ENCODE data around the gene PATJ. TPM values are rescaled to one million over a fixed set of nuclear protein-coding genes. Genes with fewer than 3 reads are reported as not detected.

The PATJ gene
- total and polyA plus RNA-seq, 2 experiments from 2014 or later, result 35.3 to 68.4 TPM

- H3K9me3 Mint-ChIP-seq, result peaks cover 19% of the 10 kb centered on the region
- Histone ChIP-seq H2AFZ (no peak overlapping the region), H3K27me3 (ENCODE audit: insufficient read depth) (no peaks in the 10 kb centered on the region), H3F3A (replicated peaks; ENCODE audit: low read depth) (no peaks in the 10 kb centered on the region), H3K4me3 (no peak overlapping the region), H3K36me3 (ENCODE audit: insufficient read depth) (0 out of 2 replicates have a peak, but pooled peaks cover 16% of the 10 kb centered on the region), H4K20me1 (replicated peaks; ENCODE audit: insufficient read depth) (no peaks in the 10 kb centered on the region), H3K9me2 (ENCODE audit: insufficient read depth) (peaks cover 4% of the 10 kb centered on the region; the same call in 1 of the 2 replicates), H3K4me2 (no peak overlapping the region), H3K27ac (ENCODE audit: low read depth) (no peak overlapping the region), H3K79me2 (replicated peaks; ENCODE audit: insufficient read depth) (no peaks in the 10 kb centered on the region), H3K4me1 (ENCODE audit: insufficient read depth) (no peaks in the 10 kb centered on the region)
- ATAC-seq (no peak), DNase-seq (ENCODE audit: low spot score) (no peak)
- peaks cover 2% of the 10 kb centered on the region for H3K27me3 Mint-ChIP-seq (ENCODE audit: insufficient read depth, low read depth, poor library complexity)
- no peak overlapping the region for H3K4me3 Mint-ChIP-seq
- peaks cover 50% of the 10 kb centered on the region for H3K36me3 Mint-ChIP-seq (ENCODE audit: low read depth)
- no peak overlapping the region for H3K27ac Mint-ChIP-seq
- H3K4me1 Mint-ChIP-seq, result no peaks in the 10 kb centered on the region
- TF ChIP-seq CTCF (conservative IDR thresholded peaks at IDR 0.05; ENCODE audit: low read depth in 2 of 2), result no peak
- TF ChIP-seq POLR2AphosphoS5 (IDR thresholded peaks at IDR 0.05; ENCODE audit: low read depth), result no peak
- TF ChIP-seq CREB1 (CRISPR knock-in tag; IDR thresholded peaks at IDR 0.05; ENCODE audit: low read depth), result no peak
- TF ChIP-seq EZH2phosphoT487 (IDR thresholded peaks at IDR 0.05; ENCODE audit: unreplicated experiment), result no peak
- TF ChIP-seq ETS1 (IDR thresholded peaks at IDR 0.05), result no peak
- no peak for TF ChIP-seq JUNB (IDR thresholded peaks at IDR 0.05; ENCODE audit: unreplicated experiment)
- no peak for TF ChIP-seq NANOG (IDR thresholded peaks at IDR 0.05; ENCODE audit: borderline replicate concordance)
- no peak for TF ChIP-seq EZH2 (IDR thresholded peaks at IDR 0.05; ENCODE audit: low read depth, unreplicated experiment)
- no peak for TF ChIP-seq REST (IDR thresholded peaks at IDR 0.05; ENCODE audit: unreplicated experiment)
- no peak for TF ChIP-seq ZNF462 (CRISPR knock-in tag; IDR thresholded peaks at IDR 0.05)
- TF ChIP-seq ZNF331 (CRISPR knock-in tag; IDR thresholded peaks at IDR 0.05; ENCODE audit: low read depth), result no peak
- no peak for TF ChIP-seq STAT1 (IDR thresholded peaks at IDR 0.05; ENCODE audit: unreplicated experiment)
- TF ChIP-seq ZNF114 (CRISPR knock-in tag; IDR thresholded peaks at IDR 0.05), result no peak
Observed at GRCh38 chr1:61875198-61875597, 132.9 kb downstream of the PATJ start.
